Cardiac septum (tissue), 1 donor: ENCODE results near the gene CSKMT. TPM values are rescaled to one million over a fixed set of nuclear protein-coding genes. Genes with fewer than 3 reads are reported as not detected.
"Not testable (repeated sequence)": the region's sequence is repeated elsewhere in the genome, so short reads cannot be mapped to it uniquely, and the experiment has no call there.

Source experiments
- DNase-seq: peaks from one replicate; pipeline ENCODE4 v3.0.0-alpha.2; 2020; ENCODE audit warnings: low spot score
- intact Hi-C: fragments of 100-400 bp; cut with DNase I; formaldehyde crosslinking; loops from one replicate; pipeline ENCODE4 v1.14.0; 2022
- long read RNA-seq: library from polyadenylated mRNA; unstranded; transcript quantifications from one replicate; pipeline ENCODE4 v2.0.0, GENCODE V29; 2021
- total RNA-seq: library from RNA; stranded (reverse); fragmentation: NEBNext Ultra II Directional; extraction: Animal tissue kit (Norgen Biotek cat#: 25700); gene quantifications from one replicate; pipeline ENCODE4 v1.2.1, GENCODE V29; 2021
- donor health status: DM: no; HTN: no; CAD: no.

CSKMT gene, protein sequence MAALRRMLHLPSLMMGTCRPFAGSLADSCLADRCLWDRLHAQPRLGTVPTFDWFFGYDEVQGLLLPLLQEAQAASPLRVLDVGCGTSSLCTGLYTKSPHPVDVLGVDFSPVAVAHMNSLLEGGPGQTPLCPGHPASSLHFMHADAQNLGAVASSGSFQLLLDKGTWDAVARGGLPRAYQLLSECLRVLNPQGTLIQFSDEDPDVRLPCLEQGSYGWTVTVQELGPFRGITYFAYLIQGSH
- total RNA-seq: 7.5 TPM
- long read RNA-seq, partial matches to known transcripts: 0 of 3 reads
- long read RNA-seq, other reads (novel, unspliced or antisense): 0 of 3 reads

DNA sequence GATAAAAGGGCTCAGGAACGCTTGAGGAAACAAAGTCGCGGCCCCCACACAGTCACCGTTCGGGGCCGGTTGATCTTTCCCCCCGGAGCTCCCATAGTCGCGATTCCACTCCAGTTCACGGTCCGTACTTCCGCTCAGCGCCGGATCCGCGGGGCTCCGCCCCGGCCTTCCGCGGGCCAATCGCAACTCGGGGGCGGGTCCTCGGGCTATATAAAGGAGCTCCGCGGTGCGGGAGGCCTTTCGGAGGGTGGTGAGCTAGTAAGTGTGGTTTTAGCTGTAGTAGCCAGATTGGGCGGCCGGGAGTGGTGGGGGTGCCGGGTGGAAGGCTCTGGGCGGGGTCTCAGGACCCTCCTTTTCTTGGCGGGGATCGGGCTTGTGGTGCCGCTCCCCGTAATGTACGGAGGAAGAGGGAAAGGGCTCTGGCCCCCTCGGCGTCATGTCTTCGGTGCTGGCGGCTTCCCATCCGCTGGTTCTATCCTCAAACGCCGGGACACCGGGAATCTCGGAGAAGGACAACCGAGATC lies at the start of gene CSKMT, which contains the start of gene C11orf98:
CSKMT (plus strand) TSS at position 238 of the 524 bp plus-strand sequence. CDS start 568 bp downstream, outside the sequence.
C11orf98 (minus strand) TSS at position 136 of the 524 bp plus-strand sequence; CDS start at position 95, 41 bp downstream.
- intact Hi-C loops: loop anchor here (2.0 kb wide), 1 partner anchor 18 kb away; the partner anchor contains the start of gene GANAB
- DNase-seq: peak; percentile 98

DNA sequence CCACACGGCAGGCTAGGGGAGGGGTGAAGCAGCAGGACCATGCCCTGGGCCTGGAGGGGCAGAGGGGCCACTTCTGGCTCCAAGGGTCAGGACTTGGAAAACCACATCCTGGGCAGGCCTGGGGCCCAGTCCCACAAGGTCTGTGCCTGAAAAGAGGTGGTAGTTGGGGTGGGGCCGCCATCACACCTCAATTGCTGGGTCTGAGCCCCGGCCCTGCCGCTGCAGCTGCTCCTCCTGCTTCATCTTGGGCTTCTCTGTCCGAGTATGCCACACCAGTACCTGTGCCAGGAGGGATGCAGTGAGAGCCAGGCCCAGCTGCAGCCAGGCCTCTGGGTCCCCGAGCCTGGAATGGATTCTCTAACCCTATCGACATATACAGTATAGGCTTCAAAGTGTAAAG lies 49.6 kb upstream of the CSKMT start:
- no peak for DNase-seq
- intact Hi-C loops: no loop called here

DNA sequence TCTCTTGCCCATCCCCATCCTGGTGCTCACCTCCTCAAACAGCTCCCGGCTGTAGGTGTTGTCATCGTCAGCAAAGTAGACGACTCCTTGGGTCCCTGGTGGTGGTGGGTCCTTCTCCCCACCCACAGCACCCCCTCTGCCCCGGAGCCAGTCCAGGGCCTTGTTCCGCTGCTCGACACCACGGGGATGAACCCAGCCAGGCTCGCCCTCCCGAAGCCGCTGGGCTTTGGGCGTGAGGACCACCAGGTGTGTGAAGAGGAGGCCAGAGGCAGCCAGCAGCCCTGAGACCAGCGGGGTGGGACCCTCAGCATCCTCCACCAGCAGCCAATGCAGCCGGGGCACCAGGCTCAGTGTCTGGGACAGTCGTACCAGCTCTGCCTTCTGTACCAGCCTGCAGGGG lies 48.2 kb upstream of the CSKMT start:
- DNase-seq, intact Hi-C loops: not testable (repeated sequence)

DNA sequence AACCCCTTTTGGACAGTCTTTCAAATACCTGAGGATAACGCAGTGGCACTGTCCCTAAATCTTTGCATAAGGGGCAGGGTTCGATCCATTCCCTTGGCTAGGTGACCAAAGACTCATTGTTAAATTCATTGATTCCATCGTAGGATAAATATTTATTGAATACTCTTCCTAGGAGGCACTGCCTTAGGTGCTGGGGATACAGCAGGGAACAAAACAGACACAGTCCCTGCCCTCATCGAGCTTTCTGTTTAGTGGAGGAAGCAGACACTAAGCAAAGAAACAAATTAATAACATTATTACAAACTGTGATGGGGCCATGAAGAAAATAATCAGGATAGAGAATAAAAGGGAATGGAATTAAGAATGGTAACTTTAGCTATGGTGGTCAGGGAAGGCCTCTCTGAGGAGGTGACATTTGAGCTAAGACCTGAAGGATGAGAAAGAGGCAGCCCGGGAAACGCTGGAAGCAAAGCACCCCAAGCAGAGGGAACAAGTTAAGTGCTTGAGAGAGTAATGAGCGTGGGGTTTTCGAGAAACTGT lies 44.0 kb upstream of the CSKMT start:
- no peak for DNase-seq
- intact Hi-C loops: no loop called here

DNA sequence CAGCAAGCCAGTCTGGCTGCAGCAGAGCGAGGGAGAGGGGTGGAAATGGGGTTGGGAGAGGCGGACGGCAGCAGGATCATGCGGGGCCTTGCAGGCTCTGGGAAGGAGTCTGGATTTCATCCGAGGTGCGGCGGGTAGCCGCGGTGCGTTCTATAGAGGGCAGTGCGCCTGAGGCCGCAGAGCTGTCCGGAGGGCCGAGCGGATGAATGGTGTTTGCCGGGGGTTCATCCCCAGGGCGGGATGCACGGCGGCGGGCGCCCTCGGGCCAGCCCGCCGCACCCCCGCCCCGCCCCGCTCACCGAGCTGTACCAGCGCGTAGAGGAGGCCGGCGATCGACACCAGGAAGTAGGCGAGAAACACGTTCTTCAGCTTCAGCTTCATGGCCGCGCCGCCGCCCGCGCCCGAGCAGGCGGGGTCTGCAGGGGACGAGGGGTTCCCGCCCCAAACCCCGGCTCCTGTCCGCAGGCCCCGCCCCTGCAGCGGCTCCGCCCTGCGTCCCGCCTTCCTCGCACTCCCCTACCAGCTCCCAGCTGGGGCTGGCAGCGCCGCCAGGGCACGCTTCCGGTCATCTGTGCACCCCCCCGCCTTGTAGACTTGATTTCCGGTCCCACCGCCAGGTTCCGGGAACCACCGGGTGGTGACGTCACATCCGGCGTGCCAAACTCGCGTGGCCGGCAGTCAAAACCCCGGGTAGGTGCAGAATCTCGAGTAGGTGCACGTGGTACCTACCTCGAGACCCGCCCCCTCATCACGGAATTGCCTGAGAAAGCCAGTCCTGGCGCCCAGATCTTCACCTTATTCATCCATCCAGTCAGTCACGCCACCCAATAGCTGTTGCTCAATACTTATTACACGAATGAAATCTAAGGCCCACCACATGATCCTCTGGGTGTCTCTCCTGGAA lies 43.3 kb upstream of the CSKMT start, which contains the start of gene B3GAT3:
B3GAT3 (minus strand) TSS at position 420 of the 904 bp plus-strand sequence; CDS start at position 381, 39 bp downstream.
- intact Hi-C loops: loop anchor here (2.0 kb wide), 1 partner anchor 25 kb away; the partner anchor contains the start of gene GANAB
- peak; percentile 98 for DNase-seq

DNA sequence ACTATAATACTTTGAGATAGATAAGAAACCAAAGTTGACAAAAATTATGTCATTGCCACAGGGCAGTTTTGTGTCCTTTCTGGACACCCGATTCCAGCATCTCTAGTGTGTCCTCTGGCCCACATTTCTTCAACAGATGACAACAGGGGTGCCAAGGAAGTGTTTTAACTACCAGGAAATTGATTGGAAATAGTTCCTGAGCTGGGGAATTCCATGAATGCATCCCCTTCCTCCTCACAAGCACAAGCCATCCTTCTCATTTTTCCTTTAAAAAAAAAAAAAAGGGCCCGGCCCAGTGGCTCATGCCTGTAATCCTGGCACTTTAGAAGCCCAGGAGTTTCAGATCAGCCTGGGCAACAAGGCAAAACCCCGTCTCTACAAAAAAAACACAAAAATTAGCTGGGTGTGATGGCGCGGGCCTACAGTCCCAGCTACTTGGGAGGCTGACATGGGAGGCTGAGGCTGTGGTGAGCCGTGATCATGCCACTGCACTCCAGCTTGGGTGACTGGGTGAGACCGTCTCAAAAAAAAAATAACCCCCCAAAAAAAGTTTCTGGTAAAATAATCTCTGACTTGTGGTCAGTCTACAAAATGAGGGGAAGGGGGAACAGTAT lies 42.5 kb upstream of the CSKMT start:
- intact Hi-C loops: loop anchor here (2.0 kb wide), 1 partner anchor 24 kb away; the partner anchor contains the start of gene GANAB
- no peak for DNase-seq

DNA sequence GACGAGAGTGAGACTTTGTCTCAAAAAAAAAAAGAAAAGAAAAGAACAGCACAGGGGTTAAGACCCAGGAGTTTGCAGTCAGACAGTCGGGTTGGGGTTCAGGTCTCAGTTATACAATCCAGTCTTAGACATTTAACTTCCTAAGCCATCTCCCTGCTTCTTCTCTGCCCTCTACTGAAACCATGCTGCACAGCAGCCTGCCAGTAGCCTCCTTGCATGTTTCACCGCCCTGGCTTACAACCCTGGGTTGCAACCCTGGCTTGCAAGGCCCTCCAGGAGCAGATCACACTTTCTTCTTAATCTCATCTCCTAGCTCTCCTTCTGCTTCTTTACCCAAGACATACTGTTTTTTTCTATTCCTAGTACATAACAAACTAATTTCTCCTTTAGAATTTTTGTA lies 37.4 kb upstream of the CSKMT start:
- intact Hi-C loops: no loop called here
- DNase-seq: no peak

DNA sequence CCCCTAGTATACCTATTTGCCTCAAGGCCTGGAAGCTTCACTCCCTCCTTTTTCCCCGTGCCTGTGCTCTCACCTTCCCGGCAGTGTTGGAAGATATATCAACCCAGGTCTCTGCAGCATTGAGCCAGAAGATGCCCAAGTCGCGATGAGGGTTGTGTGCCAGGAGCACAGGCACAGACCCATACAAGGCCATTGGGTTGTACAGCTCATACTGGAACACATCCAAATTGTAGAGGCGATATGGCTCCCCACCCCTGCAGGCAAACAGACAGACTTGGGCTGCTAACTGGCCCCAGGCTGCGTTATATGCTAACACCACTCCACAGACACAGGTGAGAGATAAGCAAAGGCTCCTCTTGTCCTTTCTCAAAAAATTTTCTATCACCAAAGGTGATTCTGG lies 32.6 kb upstream of the CSKMT start:
- no peak for DNase-seq
- intact Hi-C loops: loop anchor here (10.0 kb wide), 1 partner anchor 382 kb away; the partner anchor contains the start of gene SLC22A8

DNA sequence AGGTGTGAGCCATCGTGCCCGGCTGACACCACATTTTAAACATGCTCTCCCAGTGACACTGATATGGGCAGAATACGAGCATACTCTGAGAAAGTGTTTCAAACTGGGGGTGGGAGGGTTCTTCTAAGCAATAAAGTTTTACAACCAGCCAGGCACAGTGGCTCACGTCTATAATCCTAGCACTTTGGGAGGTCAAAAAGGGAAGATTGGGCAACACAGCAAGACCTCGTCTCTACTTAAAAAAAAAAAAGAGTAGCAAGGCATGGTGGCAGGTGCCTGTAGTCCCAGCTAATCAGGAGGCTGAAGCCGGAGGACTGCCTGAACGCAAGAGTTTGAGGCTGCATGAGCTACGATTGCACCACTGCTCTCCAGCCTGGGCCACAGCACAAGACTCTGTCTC lies 20.9 kb upstream of the CSKMT start:
- no peak for DNase-seq
- intact Hi-C loops: no loop called here

DNA sequence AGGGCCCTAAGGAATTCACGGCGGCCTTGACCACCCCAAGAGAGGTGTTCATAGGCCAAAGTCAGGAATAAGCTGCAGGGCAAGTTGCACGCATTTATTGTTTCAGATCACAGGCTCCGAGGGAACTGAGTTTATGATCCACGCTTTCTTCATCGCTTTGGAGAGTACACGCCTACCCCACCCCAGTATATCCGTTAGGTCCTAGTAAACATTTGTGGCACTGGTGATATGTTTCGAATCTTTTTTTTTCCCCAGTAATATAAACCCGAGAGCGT lies 19.5 kb upstream of the CSKMT start:
- intact Hi-C loops: no loop called here
- DNase-seq: no peak

DNA sequence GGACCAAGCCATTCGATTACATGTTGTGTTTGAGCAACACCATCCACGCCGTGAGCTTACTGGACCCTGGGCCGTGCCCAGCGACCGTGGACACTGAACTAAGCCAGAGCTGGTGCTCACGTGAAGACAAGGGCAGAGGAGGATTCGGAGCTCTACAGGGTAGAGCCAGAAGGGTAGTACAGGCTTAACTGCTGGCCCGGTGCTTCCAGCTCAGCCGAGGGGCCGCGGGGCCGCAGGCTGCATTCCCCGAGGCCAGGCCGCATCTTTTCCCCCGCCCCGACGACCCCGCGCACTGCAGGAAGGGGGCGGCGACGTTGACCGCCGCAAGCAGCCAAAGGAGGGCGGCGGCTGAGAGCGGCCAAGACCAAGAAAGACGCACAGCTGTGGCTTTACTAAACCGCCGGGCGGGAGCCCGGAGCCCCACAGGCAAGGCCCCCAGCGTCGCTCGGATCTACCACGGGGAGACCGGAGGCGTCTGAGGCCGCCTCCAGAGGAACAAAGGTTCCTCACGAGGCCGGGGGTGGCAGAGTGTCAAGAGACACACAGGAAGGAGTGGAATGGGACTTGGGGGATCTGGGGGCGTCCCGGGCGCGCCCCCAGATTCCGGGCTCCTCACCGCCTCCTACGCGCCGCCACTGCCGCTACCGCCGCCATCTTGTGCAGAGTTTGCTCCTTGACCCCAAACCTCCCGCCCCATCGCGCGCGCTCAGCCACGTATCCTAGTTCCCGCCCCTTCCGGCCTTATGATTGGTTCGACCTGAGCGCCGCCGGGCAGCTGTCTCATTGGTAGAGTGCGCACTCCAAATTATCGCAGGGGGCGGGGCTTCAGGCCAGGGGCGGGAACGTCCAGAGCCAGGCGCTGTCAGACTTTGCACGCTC lies 18.9 kb upstream of the CSKMT start, which contains the start of gene GANAB:
GANAB (minus strand) TSS at position 668 of the 879 bp plus-strand sequence; CDS start at position 654, 14 bp downstream.
- intact Hi-C loops: loop anchor here (2.0 kb wide), 2 partner anchors 19 to 23 kb away; partner anchors contain the start of genes C11orf98 and CSKMT
- DNase-seq: peak; percentile 100

DNA sequence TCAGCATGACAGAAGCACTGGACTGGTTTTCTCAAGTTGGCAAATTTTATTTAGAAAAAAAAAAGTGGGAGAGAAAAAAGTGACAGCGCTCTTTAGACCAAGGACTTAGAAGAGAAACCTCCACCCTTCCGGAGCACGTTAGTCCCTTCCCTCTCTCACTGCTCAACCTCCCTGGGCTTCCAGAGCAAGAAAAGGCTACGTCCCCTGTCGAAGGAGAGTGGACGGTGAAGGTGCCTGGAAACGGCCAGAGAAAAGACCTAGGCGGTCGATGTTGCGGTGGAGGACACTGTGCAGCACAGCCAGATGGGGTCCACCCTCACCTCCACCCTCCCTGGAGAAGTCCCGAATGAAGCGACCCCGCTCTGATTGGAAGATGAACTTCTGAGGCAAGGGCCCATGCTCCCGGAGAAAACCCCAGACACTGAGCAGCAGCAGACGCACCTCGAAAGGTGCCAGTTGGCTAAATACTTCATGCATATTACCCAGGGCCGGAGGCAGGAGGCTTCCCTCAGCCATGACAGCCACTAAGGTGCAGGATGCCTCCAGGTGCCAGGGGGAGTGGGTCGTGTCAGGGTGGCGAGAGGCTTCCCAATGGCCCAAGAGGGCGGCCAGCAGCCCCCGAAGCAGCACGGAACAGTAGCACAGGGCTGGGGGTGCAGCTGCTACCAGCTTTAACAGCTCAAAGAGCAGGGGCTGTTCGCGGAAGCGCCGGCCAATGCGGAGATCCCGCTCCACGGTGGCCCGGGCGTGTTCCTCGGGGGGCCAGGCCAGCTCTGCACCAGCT lies 18.1 kb upstream of the CSKMT start:
- intact Hi-C loops: loop anchor here (2.0 kb wide), 2 partner anchors 18 to 24 kb away; partner anchors contain the start of genes C11orf98 and CSKMT
- no peak for DNase-seq

DNA sequence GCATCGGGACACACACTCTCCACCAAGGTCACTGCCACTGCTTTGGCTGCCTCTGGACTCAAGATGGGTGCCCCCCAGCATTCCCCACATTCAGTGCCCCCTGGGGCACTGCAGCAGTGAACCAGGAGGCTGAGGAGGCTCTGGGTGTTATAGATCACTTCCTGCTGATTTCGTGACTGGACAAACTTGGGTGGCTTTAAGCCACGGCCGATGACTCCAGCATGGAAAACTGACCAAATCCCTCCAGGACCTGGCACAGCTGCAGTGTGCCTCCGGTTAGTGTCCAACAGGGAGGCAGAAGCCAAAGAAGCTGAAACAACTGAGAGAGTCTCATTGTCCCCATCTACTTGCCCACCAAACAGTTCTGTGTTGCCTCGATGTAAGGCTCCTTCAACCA lies 17.5 kb upstream of the CSKMT start:
- no peak for DNase-seq
- intact Hi-C loops: loop anchor here (2.0 kb wide), 2 partner anchors 17 to 25 kb away; partner anchors contain the start of genes C11orf98 and CSKMT

DNA sequence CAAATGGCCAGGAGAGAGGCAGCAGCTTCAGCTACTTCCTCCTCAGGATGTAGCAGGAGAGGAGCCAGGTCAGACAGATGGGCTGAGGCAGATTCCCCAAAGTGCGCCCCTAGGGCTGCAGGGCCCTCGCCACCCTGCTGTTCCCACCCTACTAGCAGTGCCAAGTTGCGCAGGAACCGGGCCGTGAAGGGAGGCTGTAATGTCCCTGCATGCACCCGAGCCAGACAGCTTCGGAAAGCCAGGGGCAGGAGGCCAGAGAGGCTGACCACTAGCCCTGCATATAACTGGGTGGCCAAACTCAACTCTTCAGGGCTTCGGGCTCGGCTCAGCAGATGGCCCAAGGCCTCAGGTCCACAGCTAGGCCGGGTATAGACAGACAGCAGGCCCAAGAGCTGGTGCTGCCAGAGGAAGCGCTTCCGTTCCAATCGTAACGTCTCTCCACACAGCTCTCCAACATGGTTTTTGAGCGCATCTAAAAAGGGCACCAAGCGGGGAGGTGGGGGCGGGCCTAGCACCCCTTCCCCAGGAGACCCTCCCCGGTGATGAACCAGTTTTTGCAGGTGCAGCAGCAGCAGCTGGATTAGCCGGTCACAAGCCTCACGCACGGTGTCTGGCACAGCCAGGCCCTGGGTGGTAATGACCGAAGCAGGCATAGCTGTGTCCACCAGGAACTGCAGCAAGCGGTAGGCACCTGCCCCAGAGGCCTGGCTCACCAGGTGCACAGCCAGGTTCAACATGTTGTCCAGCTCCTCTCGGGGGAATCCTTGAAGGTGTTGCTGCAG lies 16.7 kb upstream of the CSKMT start:
- no peak for DNase-seq
- intact Hi-C loops: no loop called here

DNA sequence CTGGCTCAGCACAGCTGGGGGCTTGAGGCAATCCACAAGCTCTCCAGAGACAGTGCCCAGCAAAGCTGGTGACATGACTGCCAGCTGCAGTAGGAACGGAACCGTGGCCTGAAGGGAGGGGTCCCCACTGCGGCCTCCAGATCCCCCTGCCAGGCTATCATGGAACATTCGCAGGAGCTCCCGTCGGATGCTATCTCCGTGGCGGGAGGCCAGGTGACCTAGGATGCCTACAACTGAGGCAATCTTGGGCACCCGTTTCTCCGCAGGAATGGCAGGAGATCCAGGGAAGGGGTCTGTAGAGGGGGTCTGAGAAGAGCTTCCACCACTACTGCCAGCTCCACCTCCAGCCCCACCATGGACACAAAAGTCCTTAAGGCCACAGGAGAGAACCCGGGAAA lies 16.1 kb upstream of the CSKMT start:
- DNase-seq: no peak

DNA sequence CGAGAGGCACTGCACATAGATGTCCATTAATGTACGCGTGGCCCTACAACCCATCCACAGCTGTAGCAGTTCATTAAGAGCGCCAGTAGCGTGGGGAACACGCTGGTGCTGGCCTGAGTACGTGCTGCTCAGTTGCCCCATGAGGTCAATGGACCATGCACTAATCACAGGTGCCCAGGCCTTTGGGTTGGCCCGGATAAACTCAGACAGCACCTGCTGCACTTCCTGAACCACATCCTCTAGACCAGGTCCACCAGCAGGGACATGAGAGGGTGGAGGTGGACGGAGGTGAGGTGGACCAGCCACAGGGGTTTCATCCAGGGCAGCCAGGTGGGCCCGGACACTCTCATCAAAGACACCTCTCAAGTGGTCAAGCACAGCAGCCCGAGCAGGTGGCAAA lies 15.6 kb upstream of the CSKMT start:
- intact Hi-C loops: no loop called here
- DNase-seq: no peak

More for the DNA sequence above, 16.1 kb upstream of the CSKMT start:
- intact Hi-C loops: no loop called here

DNA sequence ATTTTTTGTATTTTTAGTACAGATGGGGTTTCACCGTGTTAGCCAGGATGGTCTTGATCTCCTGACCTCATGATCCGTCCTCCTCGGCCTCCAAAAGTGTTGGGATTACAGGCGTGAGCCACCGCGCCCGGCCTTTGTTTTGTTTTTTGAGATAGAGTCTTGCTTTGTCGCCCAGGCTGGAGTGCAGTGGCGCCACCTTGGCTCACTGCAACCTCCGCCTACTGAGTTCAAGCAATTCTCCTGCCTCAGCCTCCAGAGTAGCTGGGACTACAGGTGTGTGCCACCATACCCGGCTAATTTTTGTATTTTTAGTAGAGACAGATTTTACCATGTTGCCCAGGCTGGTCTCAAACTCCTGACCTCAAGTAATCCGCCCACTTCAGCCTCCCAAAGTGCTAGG lies 14.8 kb upstream of the CSKMT start:
- DNase-seq, intact Hi-C loops: not testable (repeated sequence)
